Inferior parietal cortex (tissue), 1 donor: ENCODE data around the gene TBCE.
"Not testable (repeated sequence)": the region's sequence is repeated elsewhere in the genome, so short reads cannot be mapped to it uniquely, and the experiment has no call there.

Experiments
- DNase-seq: peaks from one replicate; pipeline ENCODE4 v3.0.0-alpha.2; 2016; ENCODE audit errors: extremely low spot score

TBCE gene

DNA sequence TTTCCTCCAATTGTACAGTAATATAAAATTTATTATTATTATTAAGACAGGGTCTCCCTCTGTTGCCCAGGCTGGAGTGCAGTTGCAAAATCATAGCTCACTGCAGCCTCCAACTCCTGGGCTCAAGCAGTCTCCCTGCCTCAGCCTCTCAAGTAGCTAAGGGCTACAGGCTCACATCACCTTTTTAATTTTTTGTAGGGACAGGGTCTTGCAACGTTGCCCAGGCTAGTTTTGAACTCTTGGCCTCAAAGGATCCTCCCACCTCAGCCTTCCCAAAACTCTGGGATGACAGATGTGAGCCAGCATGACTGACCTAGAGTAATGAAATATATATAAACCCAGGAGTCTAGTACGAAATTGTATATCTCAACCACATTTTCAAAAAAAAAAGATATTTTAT lies 87.9 kb downstream of the TBCE start:
- no peak for DNase-seq

DNA sequence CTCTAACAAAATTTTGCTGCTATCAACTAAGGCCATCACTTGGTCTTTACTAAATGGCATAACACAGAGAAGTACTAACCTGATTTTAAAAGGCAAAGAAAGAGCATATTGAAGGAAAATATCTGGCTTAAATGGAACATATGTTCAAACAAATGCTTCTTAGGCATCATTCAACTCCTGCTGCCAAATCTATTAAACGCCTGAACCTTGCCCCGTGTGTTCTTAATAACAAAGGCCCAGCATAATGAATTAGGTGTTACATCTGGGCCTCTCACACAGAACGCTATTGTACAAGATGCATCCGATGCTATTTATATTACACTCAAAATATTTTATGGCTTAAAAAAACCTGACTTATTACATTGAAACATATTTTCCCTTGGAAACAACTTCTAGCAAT lies 88.6 kb downstream of the TBCE start:
- DNase-seq: no peak

DNA sequence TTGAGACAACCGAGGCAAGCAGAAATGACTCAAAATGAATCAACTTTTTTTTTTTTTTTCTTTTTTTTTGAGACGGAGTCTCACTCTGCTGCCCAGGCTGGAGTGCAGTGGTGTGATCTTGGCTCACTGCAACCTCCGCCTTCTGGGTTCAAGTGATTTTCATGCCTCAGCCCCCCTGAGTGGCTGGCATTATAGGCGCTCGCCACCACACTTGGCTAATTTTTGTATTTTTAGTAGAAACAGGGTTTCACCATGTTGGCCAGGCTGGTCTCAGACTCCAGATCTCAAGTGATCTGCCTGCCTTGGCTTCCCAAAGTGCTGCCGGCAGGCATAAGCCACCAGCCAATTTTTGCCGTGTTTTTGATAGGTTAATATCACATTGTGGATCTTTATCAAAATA lies 90.6 kb downstream of the TBCE start:
- DNase-seq: not testable (repeated sequence)

DNA sequence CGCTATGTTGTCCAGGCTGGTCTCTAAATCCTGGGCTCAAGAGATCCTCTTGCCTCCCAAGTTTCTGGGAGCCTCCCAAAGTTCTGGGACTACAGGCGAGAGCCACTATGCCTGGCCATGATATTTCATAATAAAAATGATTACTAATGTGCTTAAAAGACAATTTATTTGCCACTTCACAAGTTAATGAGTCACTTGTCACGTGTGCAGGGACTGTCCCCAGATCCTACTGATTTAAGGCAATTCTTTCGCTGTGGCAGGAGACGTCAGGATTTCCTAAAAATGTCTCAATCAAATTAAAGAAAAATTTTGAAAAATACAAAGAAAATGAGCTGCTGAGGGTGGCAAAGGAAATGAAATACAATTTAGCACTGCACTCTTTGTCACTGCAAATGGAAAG lies 93.5 kb downstream of the TBCE start:
- no peak for DNase-seq

DNA sequence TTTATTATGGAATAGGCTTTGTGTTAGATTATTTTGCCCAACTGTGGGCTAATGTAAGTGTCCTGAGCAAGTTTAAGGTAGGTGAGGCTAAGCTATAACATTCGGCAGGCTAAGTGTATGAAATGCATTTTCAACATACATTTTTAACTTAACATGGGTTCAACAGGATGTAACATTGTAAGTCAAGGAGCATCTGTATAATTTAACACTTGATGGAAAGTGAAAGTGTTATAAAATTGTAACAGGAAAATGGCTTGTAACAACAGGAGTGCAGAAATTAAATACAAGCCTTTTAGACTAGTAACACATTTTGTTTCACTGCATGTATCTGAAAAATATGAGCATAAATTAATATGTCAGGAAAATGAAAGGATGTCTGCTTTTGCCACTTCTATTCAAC lies 94.7 kb downstream of the TBCE start:
- no peak for DNase-seq

DNA sequence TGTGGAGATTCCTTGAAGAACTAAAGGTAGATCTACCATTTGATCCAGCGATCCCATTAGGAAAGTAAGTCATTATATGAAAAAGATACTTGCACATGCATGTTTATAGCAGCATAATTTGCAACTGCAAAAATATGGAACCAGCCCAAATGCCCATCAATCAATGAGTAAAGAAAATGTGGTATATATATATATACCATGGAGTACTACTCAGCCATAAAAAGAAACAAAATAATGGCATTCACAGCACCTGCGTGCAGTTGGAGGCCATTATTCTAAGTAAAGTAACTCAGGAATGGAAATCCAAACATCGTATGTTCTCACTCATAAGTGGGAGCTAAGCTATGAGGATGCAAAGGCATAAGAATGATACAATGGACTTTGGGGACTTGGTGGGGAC lies 95.6 kb downstream of the TBCE start:
- not testable (repeated sequence) for DNase-seq

DNA sequence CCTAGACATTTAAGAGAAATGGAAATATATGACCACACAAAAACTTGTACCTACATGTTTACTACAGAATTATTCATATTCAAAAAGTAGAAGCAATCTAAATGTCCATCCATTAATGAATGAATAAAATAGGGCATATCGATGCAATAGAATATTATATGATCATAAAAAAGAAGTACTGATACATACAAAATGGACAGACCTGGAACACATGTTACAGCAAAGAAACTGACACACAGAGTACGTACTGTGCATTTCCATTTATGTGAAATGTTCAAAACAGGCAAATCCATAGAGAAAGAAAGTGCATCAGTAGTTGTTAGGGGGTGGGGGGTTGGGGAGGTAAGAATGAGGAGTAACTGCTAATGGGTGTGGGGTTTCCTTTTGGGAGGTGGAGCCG lies 97.8 kb downstream of the TBCE start:
- DNase-seq: no peak

DNA sequence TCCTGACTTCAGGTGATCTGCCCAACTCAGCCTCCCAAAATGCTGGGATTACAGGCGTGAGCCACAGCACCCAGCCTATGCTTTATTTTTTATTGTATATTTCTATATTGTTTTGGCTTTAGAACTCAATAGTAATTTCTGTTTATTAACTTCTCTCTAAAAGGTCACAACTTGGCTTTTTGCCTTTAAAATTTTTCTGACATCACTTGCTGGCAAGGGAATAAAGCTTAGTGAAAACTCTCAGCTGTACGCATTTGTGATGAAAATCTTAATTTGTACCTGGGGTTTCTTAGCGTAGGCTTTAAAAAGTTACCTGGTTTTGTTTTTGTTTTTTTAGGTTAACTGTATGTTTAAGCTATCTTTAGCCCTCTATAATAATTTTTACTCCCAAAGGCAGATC lies 100.8 kb downstream of the TBCE start:
- no peak for DNase-seq

DNA sequence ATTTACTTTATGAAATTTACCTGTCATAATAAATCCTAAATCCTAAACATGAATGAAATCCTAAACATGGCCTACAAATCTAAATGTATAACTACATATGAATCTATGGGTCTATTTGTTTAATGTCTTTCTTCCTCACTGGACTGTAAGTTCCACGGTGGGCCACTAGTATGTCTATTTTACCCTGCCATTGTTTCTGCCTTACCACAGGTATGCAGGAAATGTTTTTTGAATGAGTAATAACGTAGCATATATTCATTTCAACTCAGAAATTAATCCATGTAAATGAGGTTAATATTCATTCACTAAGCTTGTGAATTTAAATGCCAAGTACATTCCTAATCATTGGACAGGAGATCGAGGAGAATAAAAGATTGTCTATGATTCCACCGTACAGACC lies 101.7 kb downstream of the TBCE start:
- DNase-seq: no peak

DNA sequence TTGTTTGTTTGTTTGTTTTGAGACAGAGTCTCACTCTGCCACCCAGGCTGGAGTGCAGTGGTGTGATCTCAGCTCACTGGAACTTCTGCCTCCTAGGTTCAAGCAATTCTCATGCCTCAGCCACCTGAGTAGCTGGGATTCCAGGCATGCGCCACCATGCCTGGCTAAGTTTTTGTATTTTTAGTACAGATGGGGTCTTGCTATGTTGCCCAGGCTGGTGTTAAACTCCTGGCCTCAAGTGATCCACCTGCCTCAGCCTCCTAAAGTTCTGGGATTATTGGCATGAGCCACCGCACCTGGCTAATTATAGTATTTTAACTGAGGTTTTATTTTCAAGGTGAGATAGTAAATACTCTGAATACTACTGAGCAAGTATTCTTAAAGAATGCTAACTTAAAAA lies 102.7 kb downstream of the TBCE start:
- not testable (repeated sequence) for DNase-seq

DNA sequence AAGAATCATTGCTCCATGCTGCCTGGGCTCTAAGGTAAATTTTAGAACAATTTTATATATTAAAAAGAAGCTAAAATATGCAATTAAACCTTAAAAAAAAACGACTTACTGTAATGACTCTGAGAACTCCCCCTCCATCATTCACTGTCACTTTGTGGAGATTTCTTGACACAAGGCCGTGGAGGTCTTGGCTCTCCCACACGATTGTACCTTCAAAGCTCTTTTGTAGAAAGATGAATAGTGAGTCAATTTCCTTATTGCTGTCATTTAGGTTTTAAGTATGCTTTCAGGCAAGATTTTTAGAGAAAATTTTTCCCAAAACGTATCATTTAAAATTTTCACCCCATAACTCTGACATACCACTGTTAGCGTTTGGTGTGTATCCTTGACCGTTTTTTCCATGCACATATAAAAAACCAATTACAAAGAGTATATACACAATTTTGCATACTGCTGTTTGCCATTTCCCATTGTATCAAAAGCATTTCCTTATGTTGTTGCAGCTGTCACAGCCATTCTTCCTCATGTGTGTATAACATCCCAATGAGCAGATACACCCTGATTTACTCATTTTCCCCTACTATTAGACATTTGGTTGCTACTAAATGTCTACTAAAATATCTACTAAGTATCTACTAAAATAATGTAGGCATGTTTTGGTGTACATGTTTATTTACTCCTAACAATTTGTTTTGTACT lies 103.7 kb downstream of the TBCE start:
- no peak for DNase-seq

DNA sequence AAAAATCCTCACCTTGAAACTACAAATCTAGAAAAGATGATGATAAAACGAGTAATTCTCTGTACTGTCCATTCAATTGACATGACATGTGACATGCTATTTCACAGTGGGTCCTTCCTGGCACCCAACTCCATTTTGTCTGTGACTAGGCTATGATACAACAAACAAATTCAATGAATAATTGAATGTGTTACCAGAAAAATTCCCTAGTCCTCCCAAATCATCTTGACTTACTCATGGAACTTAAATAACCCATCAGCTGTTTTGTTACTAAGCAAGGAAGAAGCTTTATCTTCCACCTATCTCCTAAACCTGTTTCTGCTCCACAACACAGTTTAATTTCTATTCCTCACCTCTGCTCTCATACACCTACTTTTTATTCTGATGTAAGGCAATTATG lies 106.6 kb downstream of the TBCE start:
- no peak for DNase-seq

DNA sequence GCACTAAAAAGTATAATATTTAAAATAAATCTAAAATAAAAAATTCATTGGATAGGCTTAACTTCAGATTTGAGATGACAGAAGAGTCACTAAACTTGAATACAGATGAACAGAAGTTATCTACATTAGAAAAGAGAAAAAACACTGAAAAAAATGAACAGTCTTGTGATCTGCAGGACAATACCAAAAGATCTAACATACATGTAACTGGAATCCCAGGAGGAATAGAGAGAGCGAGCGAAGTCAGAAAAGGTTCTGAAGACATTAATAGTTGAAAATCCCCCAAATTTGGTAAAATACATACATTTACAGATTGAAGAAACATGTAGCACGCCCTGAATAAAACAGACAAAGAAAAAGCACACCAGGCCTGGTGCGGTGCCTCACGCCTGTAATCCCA lies 115.9 kb downstream of the TBCE start:
- no peak for DNase-seq

DNA sequence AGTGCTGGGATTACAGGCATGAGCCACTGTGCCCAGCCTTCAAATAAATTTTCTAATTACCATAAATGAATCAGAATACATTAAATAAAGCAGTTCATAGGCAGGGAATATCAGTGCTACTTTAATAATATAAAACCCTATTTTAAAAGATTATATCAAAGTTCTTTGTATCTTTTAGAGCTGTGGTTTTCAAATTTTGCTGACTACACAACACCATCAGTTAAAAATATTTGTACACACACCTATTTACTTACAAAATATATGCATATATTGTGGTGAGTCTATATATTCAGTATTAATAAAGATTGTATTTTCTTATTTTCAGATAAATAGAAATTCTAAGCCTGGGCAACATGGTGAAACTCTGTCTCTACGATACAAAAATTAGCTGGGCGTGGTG lies 118.3 kb downstream of the TBCE start:
- no peak for DNase-seq

DNA sequence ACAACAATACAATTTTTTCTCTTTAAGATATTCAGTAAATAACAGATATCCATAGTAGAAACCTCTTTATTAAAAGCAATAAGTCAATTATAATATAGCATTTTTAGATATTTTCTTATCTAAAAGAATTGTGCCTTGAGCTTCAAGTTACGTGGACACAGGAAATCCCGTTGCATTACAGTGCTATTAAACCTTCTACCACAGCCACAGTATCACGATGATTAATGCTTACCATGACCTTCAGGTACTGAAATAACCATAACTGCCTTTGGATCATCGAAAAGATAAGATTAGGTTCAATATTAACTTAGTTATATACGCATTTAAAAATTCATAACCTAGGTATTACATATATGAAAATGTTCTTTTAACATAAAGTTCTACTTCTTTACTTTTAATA lies 119.1 kb downstream of the TBCE start:
- no peak for DNase-seq

DNA sequence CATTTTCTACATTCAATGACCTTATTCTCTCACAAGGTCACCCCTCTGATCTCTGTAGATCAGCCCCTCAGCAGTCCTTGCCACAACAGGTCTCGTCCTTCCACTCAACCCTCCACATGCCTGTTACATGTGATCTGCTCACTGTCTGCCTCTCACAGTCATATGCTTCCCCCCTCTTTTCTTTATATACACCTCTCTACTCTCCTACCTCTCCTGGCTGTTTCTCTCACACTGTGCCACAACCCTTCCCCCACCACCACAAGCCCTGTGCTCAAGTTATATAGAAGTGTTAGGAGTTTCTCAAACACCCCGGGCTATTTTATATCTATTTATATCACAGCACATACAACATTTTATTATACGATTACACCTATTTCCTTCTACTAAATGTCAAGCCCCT lies 124.4 kb downstream of the TBCE start:
- no peak for DNase-seq

DNA sequence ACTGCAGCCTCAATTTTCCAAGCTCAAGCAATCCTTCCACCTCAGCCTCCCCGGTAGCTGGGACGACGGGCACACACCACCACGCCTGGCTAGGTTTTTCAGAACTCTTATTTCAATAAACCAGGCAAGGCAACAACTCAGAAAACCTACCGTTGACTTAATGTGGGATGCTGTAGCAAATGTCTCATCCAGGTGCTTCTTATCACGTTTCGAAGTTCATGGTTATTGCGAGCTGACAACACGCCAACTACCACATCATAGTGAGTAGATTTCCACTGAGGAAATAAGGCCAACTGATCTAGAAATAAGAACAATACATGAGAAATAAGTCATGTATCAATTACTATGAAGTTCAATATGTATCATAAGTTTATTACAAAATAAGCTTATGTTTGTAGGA lies 127.3 kb downstream of the TBCE start:
- no peak for DNase-seq

DNA sequence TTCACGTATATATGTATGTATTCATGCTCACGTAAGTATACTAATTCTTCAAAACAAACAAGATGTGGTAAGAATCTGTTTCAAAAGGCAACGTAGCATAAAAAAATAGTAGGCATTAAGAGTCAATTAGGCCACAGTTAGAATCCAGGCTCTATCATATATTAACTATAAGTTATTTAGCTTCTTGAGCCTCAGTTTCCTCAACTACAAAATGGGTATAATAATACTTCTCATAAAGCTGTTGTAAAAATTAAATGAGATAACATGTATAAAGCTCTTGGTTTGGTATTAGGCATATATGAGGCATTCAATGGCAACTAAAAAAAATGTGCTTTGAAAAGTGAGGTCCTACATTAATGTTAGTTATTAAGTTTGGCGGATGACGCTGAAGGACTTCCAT lies 127.8 kb downstream of the TBCE start:
- no peak for DNase-seq

DNA sequence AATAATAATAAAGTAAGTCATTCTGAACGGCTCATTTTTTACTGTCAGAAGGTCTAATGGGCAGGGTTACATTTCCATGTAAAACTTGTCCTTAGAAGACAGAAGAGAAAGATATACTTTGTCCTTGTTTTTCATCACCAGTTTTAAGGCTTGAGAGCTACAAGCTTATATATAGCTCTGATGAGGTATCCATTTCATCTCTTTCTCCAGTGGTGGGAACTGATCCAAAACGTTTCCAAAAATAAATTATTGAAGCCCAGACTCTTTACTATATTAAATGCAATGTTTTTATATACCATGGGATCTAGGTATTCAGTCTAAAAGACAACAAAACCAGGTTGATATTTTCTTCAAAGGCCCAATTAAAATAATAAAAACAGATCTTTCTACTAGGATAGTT lies 128.3 kb downstream of the TBCE start:
- no peak for DNase-seq

DNA sequence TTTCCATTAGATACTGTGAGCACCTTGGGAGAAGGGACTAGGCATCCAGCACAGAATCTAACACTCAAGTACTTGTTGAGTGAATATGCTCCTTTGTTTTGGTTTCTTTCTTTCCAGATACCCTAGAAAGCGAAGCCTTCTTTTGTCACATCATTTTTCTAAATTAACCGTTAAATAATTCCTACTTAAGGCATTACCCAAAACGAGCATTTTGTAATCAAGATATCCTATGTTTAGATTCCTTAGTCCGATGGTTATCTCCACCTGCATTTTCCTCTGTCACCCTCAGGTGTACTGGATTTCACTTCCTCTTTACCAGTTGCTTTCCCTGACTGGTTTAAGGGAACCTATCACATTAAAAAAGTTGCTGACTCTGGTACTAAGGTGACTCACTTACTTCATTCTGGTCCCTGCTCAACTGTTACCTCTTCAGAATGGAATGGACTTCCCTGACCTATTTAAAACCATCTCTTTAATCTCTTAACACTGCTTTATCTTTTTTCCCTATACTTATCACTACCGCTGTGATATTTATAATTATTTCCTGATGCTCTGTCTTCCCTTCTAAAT lies 133.8 kb downstream of the TBCE start:
- DNase-seq: no peak
